HEK293 (cell line): ENCODE results near the gene ANKZF1.

Experiments
- CTCF ChIA-PET: fragments of 350-600 bp; formaldehyde crosslinking; extraction: SDS; loops from one replicate; lab custom pipeline; 2021; ENCODE audit warnings: antibody characterized with exemption; lab: Yijun Ruan, JAX
- POLR2A ChIA-PET: fragments of 300-600 bp; formaldehyde crosslinking; extraction: SDS; loops from one replicate; lab custom pipeline; 2020; ENCODE audit warnings: antibody characterized with exemption, inconsistent platforms; lab: Yijun Ruan, JAX
- H3K27ac ChIP-seq: fragments of 200-500 bp; sonication (Bioruptor generic); 2 replicates; pipeline ENCODE4 v1.5.1; 2014; ENCODE audit warnings: low read depth, low read length, control low read depth, inconsistent platforms; ENCODE audit errors: extremely low read depth
- H3K36me3 ChIP-seq, 2 experiments: fragments of 200-500 bp in 1 of 2; sonication (Bioruptor generic) in 1 of 2; 1 replicate in 1 of 2; 2 replicates in 1 of 2; pipeline ENCODE4 v1.5.1; 2014 to 2017; ENCODE audit warnings: inconsistent platforms in 2 of 2, low read length in 2 of 2; ENCODE audit not compliant: control insufficient read depth in 2 of 2, insufficient read depth in 1 of 2
- H3K4me1 ChIP-seq: fragments of 200-500 bp; sonication (Bioruptor generic); 2 replicates; pipeline ENCODE4 v1.5.1; 2014; ENCODE audit warnings: mild to moderate bottlenecking, low read length, inconsistent platforms; ENCODE audit not compliant: control insufficient read depth, insufficient read depth
- H3K4me3 ChIP-seq: 2 replicates; pipeline ENCODE4 v1.5.1; 2011; ENCODE audit warnings: low read depth, mild to moderate bottlenecking, control low read depth, low read length, moderate library complexity
- H3K9me3 ChIP-seq: fragments of 200-500 bp; sonication (Bioruptor generic); 2 replicates; pipeline ENCODE4 v1.5.1; 2014; ENCODE audit warnings: low read depth, low read length, inconsistent platforms; ENCODE audit not compliant: control insufficient read depth, insufficient read depth
- WT1 ChIP-seq: fragments of 450-650 bp; formaldehyde crosslinking; IDR thresholded peaks from 2 replicates; pipeline ENCODE4 v1.5.1; 2016; ENCODE audit warnings: missing biosample characterization, missing genetic modification characterization
- ZBTB10 ChIP-seq: fragments of 450-650 bp; formaldehyde crosslinking; IDR thresholded peaks from 2 replicates; pipeline ENCODE4 v1.5.1; 2016; ENCODE audit warnings: missing biosample characterization, missing genetic modification characterization
- ZBTB20 ChIP-seq: fragments of 450-650 bp; formaldehyde crosslinking; IDR thresholded peaks from 2 replicates; pipeline ENCODE4 v1.5.1; 2016; ENCODE audit warnings: missing biosample characterization, missing genetic modification characterization
- ZBTB8A ChIP-seq: fragments of 450-650 bp; formaldehyde crosslinking; IDR thresholded peaks from 2 replicates; pipeline ENCODE4 v1.5.1; 2016; ENCODE audit warnings: missing biosample characterization, missing genetic modification characterization
- ZNF140 ChIP-seq: fragments of 450-650 bp; formaldehyde crosslinking; IDR thresholded peaks from 2 replicates; pipeline ENCODE4 v1.5.1; 2016; ENCODE audit warnings: missing biosample characterization, missing genetic modification characterization
- ZNF184 ChIP-seq: fragments of 450-650 bp; IDR thresholded peaks from 2 replicates; pipeline ENCODE4 v1.5.1; 2018; ENCODE audit warnings: missing biosample characterization, mild to moderate bottlenecking, missing genetic modification characterization
- ZNF239 ChIP-seq: fragments of 450-650 bp; formaldehyde crosslinking; IDR thresholded peaks from 2 replicates; pipeline ENCODE4 v1.5.1; 2016; ENCODE audit warnings: missing biosample characterization, missing genetic modification characterization
- ZNF266 ChIP-seq: fragments of 450-650 bp; formaldehyde crosslinking; IDR thresholded peaks from 2 replicates; pipeline ENCODE4 v1.5.1; 2016; ENCODE audit warnings: missing biosample characterization, missing genetic modification characterization, low read depth
- ZNF292 ChIP-seq: fragments of 450-650 bp; formaldehyde crosslinking; IDR thresholded peaks from 2 replicates; pipeline ENCODE4 v1.5.1; 2016; ENCODE audit warnings: low read depth, missing biosample characterization, missing genetic modification characterization, borderline replicate concordance
- ZNF341 ChIP-seq: fragments of 450-650 bp; formaldehyde crosslinking; IDR thresholded peaks from 2 replicates; pipeline ENCODE4; 2016; ENCODE audit warnings: low read depth, missing biosample characterization, missing genetic modification characterization
- ZNF521 ChIP-seq: fragments of 450-650 bp; formaldehyde crosslinking; IDR thresholded peaks from 2 replicates; pipeline ENCODE4 v1.5.1; 2017; ENCODE audit warnings: missing biosample characterization, mild to moderate bottlenecking, missing genetic modification characterization
- ZNF529 ChIP-seq: fragments of 450-650 bp; formaldehyde crosslinking; IDR thresholded peaks from 2 replicates; pipeline ENCODE4 v1.5.1; 2017; ENCODE audit warnings: missing genetic modification characterization, missing biosample characterization; ENCODE audit not compliant: insufficient replicate concordance
- ZNF530 ChIP-seq: fragments of 450-650 bp; formaldehyde crosslinking; IDR thresholded peaks from 2 replicates; pipeline ENCODE4 v1.5.1; 2016; ENCODE audit warnings: low read depth, missing biosample characterization, missing genetic modification characterization
- ZNF623 ChIP-seq: fragments of 450-650 bp; formaldehyde crosslinking; IDR thresholded peaks from 2 replicates; pipeline ENCODE4 v1.5.1; 2016; ENCODE audit warnings: missing biosample characterization, missing genetic modification characterization
- ZNF747 ChIP-seq: fragments of 450-650 bp; formaldehyde crosslinking; IDR thresholded peaks from 2 replicates; pipeline ENCODE4 v1.5.1; 2016; ENCODE audit warnings: missing biosample characterization, missing genetic modification characterization
- TF ChIP-seq, protein P1 (sequence below): fragments of 450-650 bp; formaldehyde crosslinking; IDR thresholded peaks from 2 replicates; pipeline ENCODE4 v1.5.1; 2017; ENCODE audit warnings: missing biosample characterization, missing genetic modification characterization
- TF ChIP-seq, protein P2 (sequence below): fragments of 450-650 bp; formaldehyde crosslinking; IDR thresholded peaks from 2 replicates; pipeline ENCODE4 v1.5.1; 2016; ENCODE audit warnings: missing biosample characterization, missing genetic modification characterization
- TF ChIP-seq, protein P3 (sequence below): fragments of 450-650 bp; formaldehyde crosslinking; conservative IDR thresholded peaks from 2 replicates; pipeline ENCODE4 v1.5.1; 2016; ENCODE audit warnings: low read depth, missing biosample characterization, missing genetic modification characterization

The ANKZF1 gene

DNA sequence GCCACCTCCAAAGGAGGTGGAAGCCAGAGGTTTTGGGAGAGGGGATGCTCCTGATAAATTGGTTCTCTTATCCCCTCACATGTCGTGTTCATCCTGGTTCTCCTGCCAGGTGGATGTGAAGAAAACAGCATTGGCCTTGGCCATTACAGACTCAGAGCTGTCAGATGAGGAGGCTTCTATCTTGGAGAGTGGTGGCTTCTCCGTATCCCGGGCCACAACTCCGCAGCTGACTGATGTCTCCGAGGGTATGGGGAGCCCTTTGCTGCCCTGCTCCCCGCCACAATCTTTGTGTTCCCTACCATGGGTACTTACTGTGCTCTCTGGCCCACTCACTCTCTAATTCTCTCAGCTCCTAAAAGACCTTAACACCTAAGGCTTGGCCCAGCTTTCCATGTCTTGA lies 48.1 kb upstream of the ANKZF1 start:
- H3K27ac ChIP-seq, result no peak overlapping the region
- H3K36me3 ChIP-seq, result peaks cover 0 to 60% of the 10 kb centered on the region in 2 experiments; a peak in 2 of 3 replicates
- no peaks in the 10 kb centered on the region for H3K9me3 ChIP-seq
- H3K4me3 ChIP-seq, result no peak overlapping the region
- ChIA-PET POLR2A (interaction anchor here (4.6 kb wide), 1 partner anchor 25 kb away, joined by 14 read pairs; the partner anchor contains the start of gene ZFAND2B), CTCF (interaction anchor here (0.8 kb wide), 2 partner anchors 33 to 284 kb away, joined by 3 read pairs; no protein-coding TSS in a partner anchor)
- H3K4me1 ChIP-seq, result peaks cover 2% of the 10 kb centered on the region; the same call in 1 of the 2 replicates
- TF ChIP-seq, protein P1, sequence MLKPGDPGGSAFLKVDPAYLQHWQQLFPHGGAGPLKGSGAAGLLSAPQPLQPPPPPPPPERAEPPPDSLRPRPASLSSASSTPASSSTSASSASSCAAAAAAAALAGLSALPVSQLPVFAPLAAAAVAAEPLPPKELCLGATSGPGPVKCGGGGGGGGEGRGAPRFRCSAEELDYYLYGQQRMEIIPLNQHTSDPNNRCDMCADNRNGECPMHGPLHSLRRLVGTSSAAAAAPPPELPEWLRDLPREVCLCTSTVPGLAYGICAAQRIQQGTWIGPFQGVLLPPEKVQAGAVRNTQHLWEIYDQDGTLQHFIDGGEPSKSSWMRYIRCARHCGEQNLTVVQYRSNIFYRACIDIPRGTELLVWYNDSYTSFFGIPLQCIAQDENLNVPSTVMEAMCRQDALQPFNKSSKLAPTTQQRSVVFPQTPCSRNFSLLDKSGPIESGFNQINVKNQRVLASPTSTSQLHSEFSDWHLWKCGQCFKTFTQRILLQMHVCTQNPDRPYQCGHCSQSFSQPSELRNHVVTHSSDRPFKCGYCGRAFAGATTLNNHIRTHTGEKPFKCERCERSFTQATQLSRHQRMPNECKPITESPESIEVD (tag by site-specific recombination), result no peak
- TF ChIP-seq ZBTB8A, result no peak
- TF ChIP-seq, protein P2, sequence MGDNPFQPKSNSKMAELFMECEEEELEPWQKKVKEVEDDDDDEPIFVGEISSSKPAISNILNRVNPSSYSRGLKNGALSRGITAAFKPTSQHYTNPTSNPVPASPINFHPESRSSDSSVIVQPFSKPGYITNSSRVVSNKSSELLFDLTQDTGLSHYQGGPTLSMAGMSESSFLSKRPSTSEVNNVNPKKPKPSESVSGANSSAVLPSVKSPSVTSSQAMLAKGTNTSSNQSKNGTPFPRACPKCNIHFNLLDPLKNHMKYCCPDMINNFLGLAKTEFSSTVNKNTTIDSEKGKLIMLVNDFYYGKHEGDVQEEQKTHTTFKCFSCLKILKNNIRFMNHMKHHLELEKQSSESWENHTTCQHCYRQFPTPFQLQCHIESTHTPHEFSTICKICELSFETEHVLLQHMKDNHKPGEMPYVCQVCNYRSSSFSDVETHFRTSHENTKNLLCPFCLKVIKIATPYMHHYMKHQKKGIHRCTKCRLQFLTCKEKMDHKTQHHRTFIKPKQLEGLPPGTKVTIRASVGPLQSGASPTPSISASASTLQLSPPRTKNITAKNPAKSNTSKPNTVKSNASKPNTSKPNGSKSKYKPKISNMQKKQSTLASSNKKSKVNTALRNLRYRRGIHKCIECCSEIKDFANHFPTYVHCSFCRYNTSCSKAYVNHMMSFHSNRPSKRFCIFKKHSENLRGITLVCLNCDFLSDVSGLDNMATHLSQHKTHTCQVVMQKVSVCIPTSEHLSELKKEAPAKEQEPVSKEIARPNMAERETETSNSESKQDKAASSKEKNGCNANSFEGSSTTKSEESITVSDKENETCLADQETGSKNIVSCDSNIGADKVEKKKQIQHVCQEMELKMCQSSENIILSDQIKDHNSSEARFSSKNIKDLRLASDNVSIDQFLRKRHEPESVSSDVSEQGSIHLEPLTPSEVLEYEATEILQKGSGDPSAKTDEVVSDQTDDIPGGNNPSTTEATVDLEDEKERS (tag by site-specific recombination), result no peak
- no peak for TF ChIP-seq ZNF747 (tag by site-specific recombination)

DNA sequence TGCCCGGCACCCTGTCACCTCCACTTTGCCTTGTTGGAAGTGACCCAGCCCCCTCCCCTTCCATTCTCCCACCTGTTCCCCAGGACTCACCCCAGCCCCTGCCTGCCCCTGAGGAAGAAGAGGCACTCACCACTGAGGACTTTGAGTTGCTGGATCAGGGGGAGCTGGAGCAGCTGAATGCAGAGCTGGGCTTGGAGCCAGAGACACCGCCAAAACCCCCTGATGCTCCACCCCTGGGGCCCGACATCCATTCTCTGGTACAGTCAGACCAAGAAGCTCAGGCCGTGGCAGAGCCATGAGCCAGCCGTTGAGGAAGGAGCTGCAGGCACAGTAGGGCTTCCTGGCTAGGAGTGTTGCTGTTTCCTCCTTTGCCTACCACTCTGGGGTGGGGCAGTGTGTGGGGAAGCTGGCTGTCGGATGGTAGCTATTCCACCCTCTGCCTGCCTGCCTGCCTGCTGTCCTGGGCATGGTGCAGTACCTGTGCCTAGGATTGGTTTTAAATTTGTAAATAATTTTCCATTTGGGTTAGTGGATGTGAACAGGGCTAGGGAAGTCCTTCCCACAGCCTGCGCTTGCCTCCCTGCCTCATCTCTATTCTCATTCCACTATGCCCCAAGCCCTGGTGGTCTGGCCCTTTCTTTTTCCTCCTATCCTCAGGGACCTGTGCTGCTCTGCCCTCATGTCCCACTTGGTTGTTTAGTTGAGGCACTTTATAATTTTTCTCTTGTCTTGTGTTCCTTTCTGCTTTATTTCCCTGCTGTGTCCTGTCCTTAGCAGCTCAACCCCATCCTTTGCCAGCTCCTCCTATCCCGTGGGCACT lies 47.1 kb upstream of the ANKZF1 start:
- Histone ChIP-seq H3K27ac (no peak overlapping the region), H3K4me1 (peaks cover 2% of the 10 kb centered on the region; the same call in 1 of the 2 replicates), H3K9me3 (no peaks in the 10 kb centered on the region), H3K36me3 (peaks cover 0 to 60% of the 10 kb centered on the region in 2 experiments; a peak in 2 of 3 replicates), H3K4me3 (no peak overlapping the region)
- ChIA-PET CTCF (interaction anchor here (0.7 to 1.7 kb wide), 4 partner anchors 11 to 378 kb away, joined by 3 to 6 read pairs (median 3); no protein-coding TSS in a partner anchor), POLR2A (interaction anchor here (4.6 kb wide), 1 partner anchor 24 kb away, joined by 14 read pairs; the partner anchor contains the start of gene ZFAND2B)
- no peak for TF ChIP-seq ZNF266
- TF ChIP-seq ZNF292 (tag by site-specific recombination), result no peak
- TF ChIP-seq ZNF184 (tag by site-specific recombination), result no peak
- TF ChIP-seq, protein P3, sequence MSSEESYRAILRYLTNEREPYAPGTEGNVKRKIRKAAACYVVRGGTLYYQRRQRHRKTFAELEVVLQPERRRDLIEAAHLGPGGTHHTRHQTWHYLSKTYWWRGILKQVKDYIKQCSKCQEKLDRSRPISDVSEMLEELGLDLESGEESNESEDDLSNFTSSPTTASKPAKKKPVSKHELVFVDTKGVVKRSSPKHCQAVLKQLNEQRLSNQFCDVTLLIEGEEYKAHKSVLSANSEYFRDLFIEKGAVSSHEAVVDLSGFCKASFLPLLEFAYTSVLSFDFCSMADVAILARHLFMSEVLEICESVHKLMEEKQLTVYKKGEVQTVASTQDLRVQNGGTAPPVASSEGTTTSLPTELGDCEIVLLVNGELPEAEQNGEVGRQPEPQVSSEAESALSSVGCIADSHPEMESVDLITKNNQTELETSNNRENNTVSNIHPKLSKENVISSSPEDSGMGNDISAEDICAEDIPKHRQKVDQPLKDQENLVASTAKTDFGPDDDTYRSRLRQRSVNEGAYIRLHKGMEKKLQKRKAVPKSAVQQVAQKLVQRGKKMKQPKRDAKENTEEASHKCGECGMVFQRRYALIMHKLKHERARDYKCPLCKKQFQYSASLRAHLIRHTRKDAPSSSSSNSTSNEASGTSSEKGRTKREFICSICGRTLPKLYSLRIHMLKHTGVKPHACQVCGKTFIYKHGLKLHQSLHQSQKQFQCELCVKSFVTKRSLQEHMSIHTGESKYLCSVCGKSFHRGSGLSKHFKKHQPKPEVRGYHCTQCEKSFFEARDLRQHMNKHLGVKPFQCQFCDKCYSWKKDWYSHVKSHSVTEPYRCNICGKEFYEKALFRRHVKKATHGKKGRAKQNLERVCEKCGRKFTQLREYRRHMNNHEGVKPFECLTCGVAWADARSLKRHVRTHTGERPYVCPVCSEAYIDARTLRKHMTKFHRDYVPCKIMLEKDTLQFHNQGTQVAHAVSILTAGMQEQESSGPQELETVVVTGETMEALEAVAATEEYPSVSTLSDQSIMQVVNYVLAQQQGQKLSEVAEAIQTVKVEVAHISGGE, result no peak
- TF ChIP-seq ZNF623 (tag by site-specific recombination), result no peak
- no peak for TF ChIP-seq ZNF239 (tag by site-specific recombination)
- TF ChIP-seq ZNF341, result no peak
- TF ChIP-seq ZNF529 (tag by site-specific recombination), result no peak
- no peak for TF ChIP-seq ZBTB20 (tag by site-specific recombination)
- no peak for TF ChIP-seq ZNF140 (tag by site-specific recombination)
- no peak for TF ChIP-seq ZNF530
- TF ChIP-seq ZNF521, result no peak
- TF ChIP-seq ZBTB10, result no peak
- no peak for TF ChIP-seq WT1 (tag by site-specific recombination)
